ENCODE measurements around the gene TCF12.

Gene TCF12

GRCh38 chr15:57028176-57028575, 109.7 kb downstream of the TCF12 start:
- Histone ChIP-seq H3K4me3 (ENCODE audit: low read depth, low read length) (no peak overlapping the region), H3K36me3 (no peaks in the 10 kb centered on the region), H3K4me1 (peaks cover 22% of the 10 kb centered on the region), H3K9me3 (no peaks in the 10 kb centered on the region), H3K27me3 (no peaks in the 10 kb centered on the region)
- TF ChIP-seq, protein P1, sequence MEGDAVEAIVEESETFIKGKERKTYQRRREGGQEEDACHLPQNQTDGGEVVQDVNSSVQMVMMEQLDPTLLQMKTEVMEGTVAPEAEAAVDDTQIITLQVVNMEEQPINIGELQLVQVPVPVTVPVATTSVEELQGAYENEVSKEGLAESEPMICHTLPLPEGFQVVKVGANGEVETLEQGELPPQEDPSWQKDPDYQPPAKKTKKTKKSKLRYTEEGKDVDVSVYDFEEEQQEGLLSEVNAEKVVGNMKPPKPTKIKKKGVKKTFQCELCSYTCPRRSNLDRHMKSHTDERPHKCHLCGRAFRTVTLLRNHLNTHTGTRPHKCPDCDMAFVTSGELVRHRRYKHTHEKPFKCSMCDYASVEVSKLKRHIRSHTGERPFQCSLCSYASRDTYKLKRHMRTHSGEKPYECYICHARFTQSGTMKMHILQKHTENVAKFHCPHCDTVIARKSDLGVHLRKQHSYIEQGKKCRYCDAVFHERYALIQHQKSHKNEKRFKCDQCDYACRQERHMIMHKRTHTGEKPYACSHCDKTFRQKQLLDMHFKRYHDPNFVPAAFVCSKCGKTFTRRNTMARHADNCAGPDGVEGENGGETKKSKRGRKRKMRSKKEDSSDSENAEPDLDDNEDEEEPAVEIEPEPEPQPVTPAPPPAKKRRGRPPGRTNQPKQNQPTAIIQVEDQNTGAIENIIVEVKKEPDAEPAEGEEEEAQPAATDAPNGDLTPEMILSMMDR (IDR thresholded peaks at IDR 0.05; ENCODE audit: low read depth, low read length): no peak
- no peak for DNase-seq

- no peaks in the 10 kb centered on the region for H3K36me3 ChIP-seq
- H3K27me3 ChIP-seq: no peaks in the 10 kb centered on the region
- TF ChIP-seq, protein P1 (IDR thresholded peaks at IDR 0.05; ENCODE audit: low read depth, low read length): no peak
- DNase-seq: no peak
- H3K9me3 ChIP-seq: no peaks in the 10 kb centered on the region
- H3K4me3 ChIP-seq (ENCODE audit: low read depth, low read length): no peak overlapping the region
- peaks cover 22% of the 10 kb centered on the region for H3K4me1 ChIP-seq
Observed at GRCh38 chr15:57030011-57030410, 111.6 kb downstream of the TCF12 start.

GRCh38 chr15:57031082-57031481, 112.6 kb downstream of the TCF12 start:
- DNase-seq: no peak
- Histone ChIP-seq H3K36me3 (no peaks in the 10 kb centered on the region), H3K27me3 (no peaks in the 10 kb centered on the region), H3K9me3 (no peaks in the 10 kb centered on the region), H3K4me3 (ENCODE audit: low read depth, low read length) (peak overlapping the region; percentile 21), H3K4me1 (peaks cover 19% of the 10 kb centered on the region)
- TF ChIP-seq, protein P1 (IDR thresholded peaks at IDR 0.05; ENCODE audit: low read depth, low read length): no peak

- TF ChIP-seq, protein P1 (IDR thresholded peaks at IDR 0.05; ENCODE audit: low read depth, low read length): no peak
- Histone ChIP-seq H3K27me3 (no peaks in the 10 kb centered on the region), H3K9me3 (no peaks in the 10 kb centered on the region), H3K36me3 (no peaks in the 10 kb centered on the region), H3K4me1 (peaks cover 19% of the 10 kb centered on the region), H3K4me3 (ENCODE audit: low read depth, low read length) (peak overlapping the region; percentile 21)
- peak; percentile 46 for DNase-seq
Observed at GRCh38 chr15:57031605-57032004, 113.2 kb downstream of the TCF12 start.

- Histone ChIP-seq H3K4me3 (ENCODE audit: low read depth, low read length) (no peak overlapping the region), H3K9me3 (no peaks in the 10 kb centered on the region), H3K36me3 (no peaks in the 10 kb centered on the region), H3K4me1 (peaks cover 19% of the 10 kb centered on the region), H3K27me3 (no peaks in the 10 kb centered on the region)
- no peak for DNase-seq
- TF ChIP-seq, protein P1 (IDR thresholded peaks at IDR 0.05; ENCODE audit: low read depth, low read length): no peak
Observed at GRCh38 chr15:57032338-57032737, 113.9 kb downstream of the TCF12 start.

GRCh38 chr15:57033715-57034439, 115.4 kb downstream of the TCF12 start:
- Histone ChIP-seq H3K36me3 (no peaks in the 10 kb centered on the region), H3K4me1 (peaks cover 19% of the 10 kb centered on the region), H3K9me3 (no peaks in the 10 kb centered on the region), H3K27me3 (no peaks in the 10 kb centered on the region), H3K4me3 (ENCODE audit: low read depth, low read length) (no peak overlapping the region)
- DNase-seq: no peak
- TF ChIP-seq, protein P1 (IDR thresholded peaks at IDR 0.05; ENCODE audit: low read depth, low read length): no peak
